Transverse colon (tissue), 4 donors: ENCODE data around the gene DMXL1.

Experiments used
- CTCF ChIP-seq, 5 experiments: fragments of 200-600 bp in 3 of 5; fragments of 450-650 bp in 2 of 5; sonication (generic) in 3 of 5; IDR thresholded peaks; 1 replicate in 2 of 5; 2 replicates in 3 of 5; pipeline ENCODE4 v1.5.1; 2016 to 2017; ENCODE audit warnings: antibody characterized with exemption in 5 of 5, inconsistent platforms in 3 of 5, mild to moderate bottlenecking in 2 of 5, moderate library complexity in 1 of 5
- POLR2A ChIP-seq: fragments of 450-650 bp; IDR thresholded peaks from one replicate; pipeline ENCODE4 v1.6.1; 2016; ENCODE audit warnings: antibody characterized with exemption, mild to moderate bottlenecking, moderate library complexity
- POLR2AphosphoS5 ChIP-seq, 3 donors: sonication (generic); formaldehyde crosslinking; IDR thresholded peaks; one replicate each; pipeline ENCODE4 v1.6.1; 2016; ENCODE audit warnings: antibody characterized with exemption in 3 of 3

- no peak for TF ChIP-seq CTCF (IDR thresholded peaks at IDR 0.05)
- no peak for TF ChIP-seq POLR2A
- TF ChIP-seq POLR2AphosphoS5 (IDR thresholded peaks at IDR 0.05), result peak in 1 of 3 donors; percentile 54
These were observed 7.1 kb upstream of the DMXL1 start for GRCh38 chr5:119063579-119064379.
